A673 (cell line): Measurements from ENCODE around the gene FKBP14. TPM values are rescaled to one million over a fixed set of nuclear protein-coding genes. Genes with fewer than 3 reads are reported as not detected.
A peak's percentile ranks its signal among the peaks of the same experiment; 100 is the strongest.

Experiments used
- Bru-seq: library from RNA; stranded (reverse); fragments of 400-500 nt; gene quantifications from one replicate; lab custom pipeline; 2021; lab: Mats Ljungman, UMichigan
- BruChase-seq, 2 experiments: library from RNA; stranded (reverse); fragments of 400-500 nt; gene quantifications; one replicate each; lab custom pipeline; 2021; lab: Mats Ljungman, UMichigan
- BruUV-seq: library from RNA; stranded (reverse); fragments of 400-500 nt; replicated peaks from 2 replicates; lab custom pipeline; 2021; lab: Mats Ljungman, UMichigan
- CTCF ChIA-PET: fragments of 300-600 bp; sonication (Branson Sonifier 250); formaldehyde crosslinking; loops from one replicate; lab custom pipeline; 2022; ENCODE audit warnings: antibody characterized with exemption; lab: Charles Lee
- POLR2A ChIA-PET: fragments of 300-600 bp; sonication (Branson Sonifier 250); formaldehyde crosslinking; loops from one replicate; lab custom pipeline; 2022; ENCODE audit warnings: antibody characterized with exemption; ENCODE audit not compliant: low non-redundant PET; lab: Charles Lee
- DNase-seq: peaks from one replicate; pipeline ENCODE4 v3.0.0-alpha.2; 2015; ENCODE audit warnings: low spot score
- H3K27ac ChIP-seq: fragments of 200-600 bp; sonication (generic); 2 replicates; pipeline ENCODE4 v1.5.1; 2016; ENCODE audit warnings: mixed run types, low read depth, mild to moderate bottlenecking, mixed read lengths, antibody characterized with exemption, low read length; ENCODE audit not compliant: poor library complexity, severe bottlenecking
- H3K27me3 ChIP-seq: fragments of 200-600 bp; sonication (generic); replicated peaks from 2 replicates; pipeline ENCODE4 v1.6.1; 2017; ENCODE audit warnings: mixed run types, low read depth, mild to moderate bottlenecking, mixed read lengths, antibody characterized with exemption, low read length; ENCODE audit not compliant: insufficient read depth, poor library complexity
- H3K36me3 ChIP-seq: fragments of 200-600 bp; sonication (generic); 2 replicates; pipeline ENCODE4 v1.6.1; 2016; ENCODE audit warnings: mixed run types, mild to moderate bottlenecking, mixed read lengths, antibody characterized with exemption, low read length; ENCODE audit not compliant: insufficient read depth, poor library complexity, severe bottlenecking
- H3K4me1 ChIP-seq: fragments of 200-600 bp; sonication (generic); 2 replicates; pipeline ENCODE4 v1.6.1; 2017; ENCODE audit warnings: mixed run types, mild to moderate bottlenecking, mixed read lengths, antibody characterized with exemption, low read length; ENCODE audit not compliant: insufficient read depth, poor library complexity, severe bottlenecking
- H3K4me3 ChIP-seq: fragments of 200-600 bp; sonication (generic); 2 replicates; pipeline ENCODE4 v1.5.1; 2016; ENCODE audit warnings: low read depth, mixed run types, mild to moderate bottlenecking, mixed read lengths, low read length; ENCODE audit not compliant: poor library complexity, severe bottlenecking
- H3K9me3 ChIP-seq: fragments of 200-600 bp; sonication (generic); 2 replicates; pipeline ENCODE4 v1.6.1; 2016; ENCODE audit warnings: mixed run types, low read depth, mild to moderate bottlenecking, mixed read lengths, antibody characterized with exemption, low read length; ENCODE audit not compliant: poor library complexity, severe bottlenecking
- CTCF ChIP-seq: fragments of 300-800, 200-600 bp; sonication (generic); conservative IDR thresholded peaks from 2 replicates; pipeline ENCODE4 v1.5.1; 2017; ENCODE audit warnings: low read depth, mild to moderate bottlenecking, antibody characterized with exemption, low read length, moderate library complexity, mixed read lengths
- EZH2 ChIP-seq: fragments of 200-600 bp; sonication (generic); IDR thresholded peaks from 2 replicates; pipeline ENCODE4 v1.6.1; 2017; ENCODE audit warnings: borderline replicate concordance, low read depth, mild to moderate bottlenecking, mixed read lengths, antibody characterized with exemption, low read length; ENCODE audit not compliant: poor library complexity, severe bottlenecking
- intact Hi-C: fragments of 100-400 bp; cut with micrococcal nuclease; formaldehyde crosslinking; loops from one replicate; pipeline ENCODE4 v1.10.0; 2022; ENCODE audit not compliant: unreplicated experiment
- long read RNA-seq: library from polyadenylated mRNA; stranded (forward); transcript quantifications from one replicate; pipeline ENCODE4 v2.0.0, GENCODE V29; 2022
- total RNA-seq: library from RNA; stranded (reverse); gene quantifications from 2 replicates; pipeline ENCODE4 v1.2.3, GENCODE V29; 2021

The FKBP14 gene
- total RNA-seq, result 46.0 and 53.6 TPM in 2 replicates
- Bru-seq, nascent RNA, result percentile 89 among the genes with signal in this experiment
- percentile 93 among the genes with signal in this experiment for BruChase-seq, experiment 1, labeled RNA remaining after a 2-hour chase
- percentile 97 among the genes with signal in this experiment for BruChase-seq, experiment 2, labeled RNA remaining after a 6-hour chase
- long read RNA-seq, full-length matches to known transcripts, result 80 of 86 reads
- long read RNA-seq, partial matches to known transcripts, result 1 of 86 reads
- long read RNA-seq, other reads (novel, unspliced or antisense), result 5 of 86 reads

GRCh38 chr7:30026229-30027064 lies at the start of gene FKBP14:
TSS of gene FKBP14 (minus strand) at chr7:30026702. CDS start at chr7:30026508, 194 bp downstream.
- Histone ChIP-seq H3K27me3 (no peaks in the 10 kb centered on the region), H3K27ac (peak within 1 kb of the TSS; percentile 81), H3K36me3 (no peaks in the 10 kb centered on the region), H3K4me1 (peaks cover 22% of the 10 kb centered on the region), H3K9me3 (no peaks in the 10 kb centered on the region), H3K4me3 (peak within 1 kb of the TSS; percentile 92)
- peak; percentile 100 for DNase-seq
- ChIA-PET POLR2A (interaction anchor here (0.6 kb wide), 1 partner anchor 14 kb away, joined by 3 read pairs; no protein-coding TSS in a partner anchor), CTCF (no interaction called here)
- intact Hi-C loops, result loop anchor here (2.0 kb wide), 1 partner anchor 38 kb away; the partner anchor contains the start of gene SCRN1
- no peak for TF ChIP-seq EZH2
- TF ChIP-seq CTCF, result no peak
- BruUV-seq, result TSS peak; percentile 81

- BruUV-seq, result no TSS peak
- intact Hi-C loops, result loop anchor here (5.0 kb wide), 1 partner anchor 488 kb away; no protein-coding TSS in a partner anchor
Measured at GRCh38 chr7:30074422-30075030, 48.0 kb upstream of the FKBP14 start.

More at GRCh38 chr7:30074422-30075030, 48.0 kb upstream of the FKBP14 start:
- ChIA-PET CTCF (interaction anchor here (0.9 to 1.0 kb wide), 3 partner anchors 8 to 201 kb away, joined by 3 to 4 read pairs (median 4); no protein-coding TSS in a partner anchor), POLR2A (interaction anchor here (0.6 kb wide), 1 partner anchor 97 kb away, joined by 4 read pairs; no protein-coding TSS in a partner anchor)
- no peak overlapping the region for H3K27ac ChIP-seq
- H3K36me3 ChIP-seq, result peaks cover 9% of the 10 kb centered on the region
- no peaks in the 10 kb centered on the region for H3K4me1 ChIP-seq
- H3K27me3 ChIP-seq, result no peaks in the 10 kb centered on the region
- H3K4me3 ChIP-seq, result no peak overlapping the region
- DNase-seq, result peak; percentile 51
- H3K9me3 ChIP-seq, result no peaks in the 10 kb centered on the region
- no peak for TF ChIP-seq EZH2
- TF ChIP-seq CTCF, result peak; percentile 63
